ENCODE data around the gene ENTR1.

ENTR1 gene

GRCh38 chr9:136368190-136368589 is 42.2 kb downstream of the ENTR1 start:
- CTCF ChIA-PET, result no interaction called here
- POLR2A ChIA-PET, result no interaction called here
- TF ChIP-seq CTBP1 (IDR thresholded peaks at IDR 0.05; ENCODE audit: borderline replicate concordance) (no peak), NFRKB (IDR thresholded peaks at IDR 0.05) (no peak), FOXM1 (IDR thresholded peaks at IDR 0.05; ENCODE audit: borderline replicate concordance) (no peak), ZNF384 (IDR thresholded peaks at IDR 0.05) (no peak), SP1 (IDR thresholded peaks at IDR 0.05) (no peak), PKNOX1 (IDR thresholded peaks at IDR 0.05) (no peak), HDGF (IDR thresholded peaks at IDR 0.05; ENCODE audit: borderline replicate concordance) (no peak), BHLHE40 (IDR thresholded peaks at IDR 0.05; ENCODE audit: borderline replicate concordance) (no peak), SUZ12 (IDR thresholded peaks at IDR 0.05) (no peak), ELF4 (IDR thresholded peaks at IDR 0.05) (no peak), FOXA1 (IDR thresholded peaks at IDR 0.05) (no peak), TARDBP (IDR thresholded peaks at IDR 0.05) (no peak), FOXK2 (IDR thresholded peaks at IDR 0.05) (no peak), ARNT (IDR thresholded peaks at IDR 0.05) (no peak), L3MBTL2 (conservative IDR thresholded peaks at IDR 0.05) (no peak), LEF1 (IDR thresholded peaks at IDR 0.05; ENCODE audit: borderline replicate concordance) (no peak)
- no peak for DNase-seq (ENCODE audit: extremely low spot score)

GRCh38 chr9:136367296-136368145 is 42.9 kb downstream of the ENTR1 start:
- CTCF ChIA-PET, result interaction anchor here (1.3 kb wide), 1 partner anchor 55 kb away, joined by 3 read pairs; no protein-coding TSS in a partner anchor
- DNase-seq (ENCODE audit: extremely low spot score), result no peak
- TF ChIP-seq SUZ12 (IDR thresholded peaks at IDR 0.05) (no peak), LEF1 (IDR thresholded peaks at IDR 0.05; ENCODE audit: borderline replicate concordance) (no peak), TARDBP (IDR thresholded peaks at IDR 0.05) (no peak), ELF4 (IDR thresholded peaks at IDR 0.05) (no peak), L3MBTL2 (conservative IDR thresholded peaks at IDR 0.05) (no peak), HDGF (IDR thresholded peaks at IDR 0.05; ENCODE audit: borderline replicate concordance) (no peak), NFRKB (IDR thresholded peaks at IDR 0.05) (no peak), ZNF384 (IDR thresholded peaks at IDR 0.05) (no peak), ARNT (IDR thresholded peaks at IDR 0.05) (no peak), CTBP1 (IDR thresholded peaks at IDR 0.05; ENCODE audit: borderline replicate concordance) (no peak), FOXA1 (IDR thresholded peaks at IDR 0.05) (no peak)
- POLR2A ChIA-PET, result interaction anchor here (1.6 kb wide), 1 partner anchor 7 kb away, joined by 5 read pairs; no protein-coding TSS in a partner anchor

DNA sequence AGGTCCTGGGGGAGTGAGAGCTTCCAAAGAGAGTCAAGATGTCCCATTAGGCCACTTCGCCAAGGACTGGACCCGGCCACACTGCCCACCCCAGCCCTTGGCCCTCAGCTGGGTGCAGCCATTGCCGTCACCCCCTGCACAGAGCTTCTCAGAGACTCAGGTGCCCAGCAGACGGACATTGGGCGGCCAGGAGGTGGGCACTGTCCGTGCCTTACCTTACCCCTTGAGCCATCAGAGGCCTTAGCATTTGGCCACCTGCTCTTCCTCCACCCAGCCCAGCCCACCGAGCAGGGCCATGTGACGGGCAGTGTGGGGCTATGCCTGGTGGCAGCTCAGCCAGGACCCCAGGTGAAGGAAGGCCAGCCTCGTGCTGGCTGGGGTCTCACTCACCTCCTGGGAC is 43.6 kb downstream of the ENTR1 start:
- POLR2A ChIA-PET, result interaction anchor here (1.4 to 1.6 kb wide), 2 partner anchors 8 to 23 kb away, joined by 4 to 5 read pairs; no protein-coding TSS in a partner anchor
- DNase-seq (ENCODE audit: extremely low spot score), result no peak
- TF ChIP-seq CTBP1 (IDR thresholded peaks at IDR 0.05; ENCODE audit: borderline replicate concordance) (no peak), LEF1 (IDR thresholded peaks at IDR 0.05; ENCODE audit: borderline replicate concordance) (no peak), TARDBP (IDR thresholded peaks at IDR 0.05) (no peak), FOXM1 (IDR thresholded peaks at IDR 0.05; ENCODE audit: borderline replicate concordance) (no peak)
- CTCF ChIA-PET, result interaction anchor here (1.3 kb wide), 1 partner anchor 54 kb away, joined by 3 read pairs; no protein-coding TSS in a partner anchor

DNA sequence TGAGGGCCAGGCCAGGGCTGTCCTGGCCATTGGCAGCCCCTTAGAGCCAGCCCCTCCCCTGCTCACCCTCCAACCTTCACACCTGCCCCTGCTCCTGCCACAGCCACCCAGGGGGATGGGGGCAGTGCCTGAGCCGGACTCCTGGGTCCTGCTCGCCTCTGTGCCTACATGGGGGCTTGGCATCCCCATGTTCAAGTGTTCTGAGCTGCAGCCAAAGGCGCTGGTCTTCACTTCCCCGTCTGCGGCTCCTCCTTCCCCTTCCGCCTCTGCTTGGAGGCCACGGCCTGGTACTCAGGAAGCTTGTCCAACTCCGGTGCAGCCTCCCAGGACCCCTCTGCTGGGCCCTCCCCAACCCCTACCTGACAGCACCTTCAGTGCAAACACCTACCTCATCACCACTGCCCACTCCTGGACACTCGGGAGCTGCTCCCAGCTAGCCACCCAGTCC is 44.6 kb downstream of the ENTR1 start:
- no peak for DNase-seq (ENCODE audit: extremely low spot score)
- TF ChIP-seq SUZ12 (IDR thresholded peaks at IDR 0.05) (no peak), ELF4 (IDR thresholded peaks at IDR 0.05) (no peak), LEF1 (IDR thresholded peaks at IDR 0.05; ENCODE audit: borderline replicate concordance) (no peak), HDGF (IDR thresholded peaks at IDR 0.05; ENCODE audit: borderline replicate concordance) (no peak), FOXM1 (IDR thresholded peaks at IDR 0.05; ENCODE audit: borderline replicate concordance) (no peak), TARDBP (IDR thresholded peaks at IDR 0.05) (no peak), FOXA1 (IDR thresholded peaks at IDR 0.05) (no peak), CTBP1 (IDR thresholded peaks at IDR 0.05; ENCODE audit: borderline replicate concordance) (no peak), PKNOX1 (IDR thresholded peaks at IDR 0.05) (no peak), ARNT (IDR thresholded peaks at IDR 0.05) (no peak)
- ChIA-PET POLR2A (interaction anchor here (1.1 to 1.6 kb wide), 3 partner anchors 9 to 35 kb away, joined by 3 to 5 read pairs (median 4); no protein-coding TSS in a partner anchor), CTCF (interaction anchor here (1.3 kb wide), 1 partner anchor 53 kb away, joined by 3 read pairs; no protein-coding TSS in a partner anchor)

- CTCF ChIA-PET, result no interaction called here
- TF ChIP-seq ZNF384 (IDR thresholded peaks at IDR 0.05) (no peak), CTBP1 (IDR thresholded peaks at IDR 0.05; ENCODE audit: borderline replicate concordance) (no peak), FOXK2 (IDR thresholded peaks at IDR 0.05) (no peak), FOXA1 (IDR thresholded peaks at IDR 0.05) (no peak), ELF4 (IDR thresholded peaks at IDR 0.05) (no peak), SP1 (IDR thresholded peaks at IDR 0.05) (no peak), NFRKB (IDR thresholded peaks at IDR 0.05) (no peak), BHLHE40 (IDR thresholded peaks at IDR 0.05; ENCODE audit: borderline replicate concordance) (no peak)
- POLR2A ChIA-PET, result interaction anchor here (1.1 kb wide), 1 partner anchor 36 kb away, joined by 3 read pairs; no protein-coding TSS in a partner anchor
- DNase-seq (ENCODE audit: extremely low spot score), result no peak
These were observed 45.3 kb downstream of the ENTR1 start for GRCh38 chr9:136364942-136365774.

Measured in HEK293T (cell line).